Dendritic cell treated with granulocyte-macrophage colony-stimulating factor and Interleukin-4, amounts not matched to agents 40 ng/mL and 50 ng/mL, for 4 days (primary cell): ENCODE measurements around the gene ATP1A2.
A peak's percentile ranks its signal among the peaks of the same experiment; 100 is the strongest.

Source experiments
- H3K27ac Mint-ChIP-seq: one replicate; pipeline ENCODE4 v1.8.0; 2022; ENCODE audit warnings: mild to moderate bottlenecking, mixed read lengths
- H3K27me3 Mint-ChIP-seq: one replicate; pipeline ENCODE4 v1.8.0; 2022; ENCODE audit warnings: mild to moderate bottlenecking, mixed read lengths
- H3K36me3 Mint-ChIP-seq: one replicate; pipeline ENCODE4 v1.8.0; 2022; ENCODE audit warnings: low read depth, mixed read lengths
- H3K4me1 Mint-ChIP-seq: one replicate; pipeline ENCODE4 v1.8.0; 2022; ENCODE audit warnings: low read depth, mixed read lengths
- H3K4me3 Mint-ChIP-seq: one replicate; pipeline ENCODE4 v1.8.0; 2022; ENCODE audit warnings: mild to moderate bottlenecking, moderate library complexity, mixed read lengths
- H3K9me3 Mint-ChIP-seq: one replicate; pipeline ENCODE4 v1.8.0; 2022; ENCODE audit warnings: mixed read lengths
- intact Hi-C: fragments of 100-400 bp; cut with micrococcal nuclease; formaldehyde crosslinking; loops from one replicate; pipeline ENCODE4 v1.15.0; 2022

ATP1A2 gene

GRCh38 chr1:160129558-160129957, 14.0 kb downstream of the ATP1A2 start:
- Mint-ChIP-seq H3K27me3 (peaks cover 22% of the 10 kb centered on the region), H3K27ac (no peak overlapping the region), H3K4me1 (peaks cover 21% of the 10 kb centered on the region), H3K4me3 (no peak overlapping the region), H3K9me3 (no peaks in the 10 kb centered on the region), H3K36me3 (no peaks in the 10 kb centered on the region)
- intact Hi-C loops, result no loop called here

- H3K27me3 Mint-ChIP-seq, result peaks cover 23% of the 10 kb centered on the region
- H3K36me3 Mint-ChIP-seq, result no peaks in the 10 kb centered on the region
- peaks cover 25% of the 10 kb centered on the region for H3K4me1 Mint-ChIP-seq
- H3K27ac Mint-ChIP-seq, result no peak overlapping the region
- intact Hi-C loops, result no loop called here
- no peak overlapping the region for H3K4me3 Mint-ChIP-seq
- no peaks in the 10 kb centered on the region for H3K9me3 Mint-ChIP-seq
These were observed 14.4 kb downstream of the ATP1A2 start for GRCh38 chr1:160129966-160130365.

GRCh38 chr1:160130486-160130885, 14.9 kb downstream of the ATP1A2 start:
- Mint-ChIP-seq H3K36me3 (no peaks in the 10 kb centered on the region), H3K4me3 (no peak overlapping the region), H3K9me3 (no peaks in the 10 kb centered on the region), H3K27me3 (peaks cover 25% of the 10 kb centered on the region), H3K27ac (no peak overlapping the region), H3K4me1 (peaks cover 29% of the 10 kb centered on the region)
- intact Hi-C loops, result no loop called here

GRCh38 chr1:160130939-160131338, 15.4 kb downstream of the ATP1A2 start:
- Mint-ChIP-seq H3K9me3 (no peaks in the 10 kb centered on the region), H3K36me3 (no peaks in the 10 kb centered on the region), H3K27me3 (peaks cover 28% of the 10 kb centered on the region), H3K4me3 (no peak overlapping the region), H3K27ac (no peak overlapping the region), H3K4me1 (peaks cover 29% of the 10 kb centered on the region)
- intact Hi-C loops, result no loop called here

- H3K9me3 Mint-ChIP-seq, result no peaks in the 10 kb centered on the region
- peaks cover 28% of the 10 kb centered on the region for H3K27me3 Mint-ChIP-seq
- intact Hi-C loops, result no loop called here
- peaks cover 29% of the 10 kb centered on the region for H3K4me1 Mint-ChIP-seq
- H3K4me3 Mint-ChIP-seq, result no peak overlapping the region
- H3K27ac Mint-ChIP-seq, result no peak overlapping the region
- H3K36me3 Mint-ChIP-seq, result no peaks in the 10 kb centered on the region
These were observed 16.4 kb downstream of the ATP1A2 start for GRCh38 chr1:160131803-160132565.

- H3K4me3 Mint-ChIP-seq, result no peak overlapping the region
- H3K27ac Mint-ChIP-seq, result peak overlapping the region; percentile 3
- no peaks in the 10 kb centered on the region for H3K9me3 Mint-ChIP-seq
- peaks cover 23% of the 10 kb centered on the region for H3K4me1 Mint-ChIP-seq
- intact Hi-C loops, result no loop called here
- peaks cover 26% of the 10 kb centered on the region for H3K27me3 Mint-ChIP-seq
- no peaks in the 10 kb centered on the region for H3K36me3 Mint-ChIP-seq
These were observed 18.6 kb downstream of the ATP1A2 start for GRCh38 chr1:160133990-160134770.

- intact Hi-C loops, result no loop called here
These were observed 19.4 kb downstream of the ATP1A2 start for GRCh38 chr1:160134791-160135572.

GRCh38 chr1:160136121-160136925, 20.8 kb downstream of the ATP1A2 start:
- Mint-ChIP-seq H3K4me1 (peaks cover 22% of the 10 kb centered on the region), H3K9me3 (no peaks in the 10 kb centered on the region), H3K27me3 (peaks cover 26% of the 10 kb centered on the region), H3K27ac (no peak overlapping the region), H3K36me3 (no peaks in the 10 kb centered on the region), H3K4me3 (no peak overlapping the region)
- intact Hi-C loops, result no loop called here

More at GRCh38 chr1:160134791-160135572, 19.4 kb downstream of the ATP1A2 start:
- H3K9me3 Mint-ChIP-seq, result no peaks in the 10 kb centered on the region
- H3K27me3 Mint-ChIP-seq, result peaks cover 27% of the 10 kb centered on the region
- H3K4me3 Mint-ChIP-seq, result no peak overlapping the region
- H3K4me1 Mint-ChIP-seq, result peaks cover 23% of the 10 kb centered on the region
- H3K36me3 Mint-ChIP-seq, result no peaks in the 10 kb centered on the region
- peak overlapping the region; percentile 3 for H3K27ac Mint-ChIP-seq

GRCh38 chr1:160136926-160137200, 21.3 kb downstream of the ATP1A2 start:
- no peaks in the 10 kb centered on the region for H3K9me3 Mint-ChIP-seq
- intact Hi-C loops, result no loop called here
- H3K4me3 Mint-ChIP-seq, result no peak overlapping the region
- H3K27me3 Mint-ChIP-seq, result peaks cover 23% of the 10 kb centered on the region
- H3K36me3 Mint-ChIP-seq, result no peaks in the 10 kb centered on the region
- no peak overlapping the region for H3K27ac Mint-ChIP-seq
- peaks cover 28% of the 10 kb centered on the region for H3K4me1 Mint-ChIP-seq

- H3K4me1 Mint-ChIP-seq, result peaks cover 32% of the 10 kb centered on the region
- H3K27ac Mint-ChIP-seq, result no peak overlapping the region
- no peaks in the 10 kb centered on the region for H3K9me3 Mint-ChIP-seq
- no peak overlapping the region for H3K4me3 Mint-ChIP-seq
- intact Hi-C loops, result no loop called here
- no peaks in the 10 kb centered on the region for H3K36me3 Mint-ChIP-seq
- peaks cover 19% of the 10 kb centered on the region for H3K27me3 Mint-ChIP-seq
These were observed 21.8 kb downstream of the ATP1A2 start for GRCh38 chr1:160137216-160137862.

GRCh38 chr1:160139840-160140239, 24.3 kb downstream of the ATP1A2 start:
- intact Hi-C loops, result no loop called here
- H3K36me3 Mint-ChIP-seq, result no peaks in the 10 kb centered on the region
- no peak overlapping the region for H3K27ac Mint-ChIP-seq
- peaks cover 14% of the 10 kb centered on the region for H3K27me3 Mint-ChIP-seq
- H3K9me3 Mint-ChIP-seq, result no peaks in the 10 kb centered on the region
- H3K4me3 Mint-ChIP-seq, result no peak overlapping the region
- peaks cover 40% of the 10 kb centered on the region for H3K4me1 Mint-ChIP-seq

- Mint-ChIP-seq H3K4me3 (no peak overlapping the region), H3K4me1 (peaks cover 36% of the 10 kb centered on the region)
- intact Hi-C loops, result no loop called here
These were observed 28.1 kb downstream of the ATP1A2 start for GRCh38 chr1:160143695-160144094.

GRCh38 chr1:160144921-160145320, 29.4 kb downstream of the ATP1A2 start:
- no peaks in the 10 kb centered on the region for H3K36me3 Mint-ChIP-seq
- H3K4me3 Mint-ChIP-seq, result no peak overlapping the region
- H3K9me3 Mint-ChIP-seq, result no peaks in the 10 kb centered on the region
- peaks cover 45% of the 10 kb centered on the region for H3K4me1 Mint-ChIP-seq
- H3K27ac Mint-ChIP-seq, result no peak overlapping the region
- intact Hi-C loops, result no loop called here
- peaks cover 1% of the 10 kb centered on the region for H3K27me3 Mint-ChIP-seq

More at GRCh38 chr1:160143695-160144094, 28.1 kb downstream of the ATP1A2 start:
- Mint-ChIP-seq H3K27me3 (peaks cover 5% of the 10 kb centered on the region), H3K9me3 (no peaks in the 10 kb centered on the region), H3K27ac (no peak overlapping the region), H3K36me3 (no peaks in the 10 kb centered on the region)
